SW480 (cell line): ENCODE measurements around the gene YPEL2.
"Not testable (repeated sequence)": the region's sequence is repeated elsewhere in the genome, so short reads cannot be mapped to it uniquely, and the experiment has no call there.

ENCODE experiments used
- DNase-seq: peaks from one replicate; pipeline ENCODE4 v3.0.0-alpha.2; 2016; ENCODE audit warnings: low spot score

YPEL2 gene

GRCh38 chr17:59406808-59407381 lies 75.4 kb downstream of the YPEL2 start:
- DNase-seq: no peak

- DNase-seq: no peak
Measured at GRCh38 chr17:59409336-59410048, 78.0 kb downstream of the YPEL2 start.

GRCh38 chr17:59410049-59410437 lies 78.6 kb downstream of the YPEL2 start:
- no peak for DNase-seq

GRCh38 chr17:59412431-59412830 lies 81.0 kb downstream of the YPEL2 start:
- not testable (repeated sequence) for DNase-seq

- no peak for DNase-seq
Measured at GRCh38 chr17:59413014-59413766, 81.7 kb downstream of the YPEL2 start.

- DNase-seq: no peak
Measured at GRCh38 chr17:59415397-59415796, 83.9 kb downstream of the YPEL2 start.

GRCh38 chr17:59416184-59416583 lies 84.7 kb downstream of the YPEL2 start:
- no peak for DNase-seq

- no peak for DNase-seq
Measured at GRCh38 chr17:59417452-59417851, 86.0 kb downstream of the YPEL2 start.

- no peak for DNase-seq
Measured at GRCh38 chr17:59418732-59419166, 87.3 kb downstream of the YPEL2 start.

- no peak for DNase-seq
Measured at GRCh38 chr17:59420901-59421300, 89.4 kb downstream of the YPEL2 start.

- no peak for DNase-seq
Measured at GRCh38 chr17:59421722-59422121, 90.3 kb downstream of the YPEL2 start.

GRCh38 chr17:59423137-59423724 lies 91.8 kb downstream of the YPEL2 start:
- no peak for DNase-seq

GRCh38 chr17:59423903-59424302 lies 92.4 kb downstream of the YPEL2 start:
- DNase-seq: no peak

- no peak for DNase-seq
Measured at GRCh38 chr17:59424331-59424730, 92.9 kb downstream of the YPEL2 start.

- DNase-seq: no peak
Measured at GRCh38 chr17:59425085-59425931, 93.9 kb downstream of the YPEL2 start.

- no peak for DNase-seq
Measured at GRCh38 chr17:59426031-59426430, 94.6 kb downstream of the YPEL2 start.

GRCh38 chr17:59427425-59427921 lies 96.0 kb downstream of the YPEL2 start:
- DNase-seq: no peak

GRCh38 chr17:59427996-59428395 lies 96.5 kb downstream of the YPEL2 start:
- no peak for DNase-seq

- DNase-seq: no peak
Measured at GRCh38 chr17:59428916-59429485, 97.5 kb downstream of the YPEL2 start.

GRCh38 chr17:59431601-59432000 lies 100.1 kb downstream of the YPEL2 start:
- no peak for DNase-seq

- no peak for DNase-seq
Measured at GRCh38 chr17:59432657-59433056, 101.2 kb downstream of the YPEL2 start.
